Pancreas (tissue), 10 donors: Measurements from ENCODE around the gene MED29. TPM values are rescaled to one million over a fixed set of nuclear protein-coding genes. Genes with fewer than 3 reads are reported as not detected.
A peak's percentile ranks its signal among the peaks of the same experiment; 100 is the strongest.

Experiments used
- ATAC-seq, 4 donors: fragments of 200-7000 bp; cut with Tn5 transposase; one replicate each; pipeline versions ENCODE4 v1.8.0 to v1.9.1; 2020; ENCODE audit warnings: mild to moderate bottlenecking in 4 of 4, moderate library complexity in 4 of 4
- DNase-seq, 6 donors: peaks; one replicate each; pipeline ENCODE4 v3.0.0-alpha.2; 2020
- FAIRE-seq: peaks from 2 replicates; lab custom pipeline; 2012; peaks lifted over from hg19 to GRCh38; lab: Jason Lieb, UNC
- H3K27ac ChIP-seq, 4 donors: fragments of 200-600 bp; sonication (generic); 1 replicate in 3 of 4; 2 replicates in 1 of 4; pipeline versions ENCODE4 v1.5.0 to v1.8.0; 2020
- H3K27me3 ChIP-seq, 4 donors: fragments of 200-600 bp; one replicate each; pipeline ENCODE4 v1.8.0; 2021
- H3K36me3 ChIP-seq, 3 donors: fragments of 200-600 bp; sonication (generic) in 1 of 3; one replicate each; pipeline versions ENCODE4 v1.5.0 to v1.8.0; 2020 to 2021
- H3K4me1 ChIP-seq, 3 donors: fragments of 200-600 bp; one replicate each; pipeline ENCODE4 v1.8.0; 2021
- H3K4me3 ChIP-seq, 4 donors: fragments of 200-600 bp; sonication (generic) in 2 of 4; one replicate each; pipeline versions ENCODE4 v1.5.0 to v1.8.0; 2020 to 2021
- H3K9me3 ChIP-seq, 4 donors: fragments of 200-600 bp; one replicate each; pipeline ENCODE4 v1.8.0; 2021
- WGBS, 2 donors: extraction: QIAGEN DNeasy Blood & Tissue Kit; methylation state at CpG; one replicate each; pipeline ENCODE4 v1.1.7; 2013; 5-methylcytosine and 5-hydroxymethylcytosine counted together
- intact Hi-C, 3 donors: fragments of 100-400 bp; cut with DNase I; formaldehyde crosslinking; loops; one replicate each; pipeline versions ENCODE4 v1.11.1 to v1.14.2; 2022
- polyA plus RNA-seq, 2 donors: library from polyadenylated mRNA; stranded (reverse); fragments of 200-250 nt; gene quantifications; one replicate each; pipeline ENCODE4 v1.2.3, GENCODE V29; 2013
- total RNA-seq, 6 donors: library from RNA; stranded (reverse); fragmentation: NEBNext Ultra II Directional in 4 of 6; extraction: Animal tissue kit (Norgen Biotek cat#: 25700) in 4 of 6; gene quantifications; one replicate each; pipeline versions ENCODE4 v1.2.1 to v1.2.4, GENCODE V29; 2021 to 2023
- TF ChIP-seq, protein P1 (sequence below), 4 donors: fragments of 200-600 bp; sonication (generic) in 3 of 4; IDR thresholded peaks; one replicate each; pipeline versions ENCODE4 v1.5.0 to v1.8.0; 2021; ENCODE audit warnings: antibody characterized with exemption in 4 of 4
- donor health status: healthy with polysubstance abuse.
- donor health status: DM: no; HTN: no; CAD: no; lungs with moderate emphysema.
- donor health status: DM: no; HTN: no; CAD: no.
- donor health status: control.
- donor health status: control.
- donor health status: Bipolar disorder and iron deficiency.
- donor health status: DM: yes; HTN: yes; CAD: no.
- donor health status: DM: no; HTN: no; CAD: no.
- donor health status: DM: no; HTN: no; CAD: no.
- donor health status: DM: yes; HTN: yes; CAD: no.

MED29 gene
- total and polyA plus RNA-seq, 8 donors: 13.2 to 23.9 (median 17.5) TPM

DNA sequence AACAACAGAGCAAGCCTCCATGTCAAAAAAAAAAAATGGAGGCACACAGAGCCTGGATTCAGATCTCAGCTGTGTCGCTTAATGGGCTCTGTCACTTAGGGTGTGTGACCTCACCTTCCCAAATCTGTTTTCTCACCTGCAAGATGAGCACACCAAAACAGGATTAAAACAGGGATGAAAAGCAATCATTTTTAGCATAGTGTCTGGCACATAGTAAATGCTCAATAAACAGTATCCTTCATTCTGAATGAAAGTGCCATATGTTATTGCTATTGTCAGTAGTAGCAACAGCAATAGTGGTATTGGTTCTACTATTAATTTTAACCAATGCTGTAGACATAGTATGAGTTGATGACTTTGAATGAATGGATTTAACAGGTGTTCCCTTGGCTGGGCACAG lies 25.6 kb upstream of the MED29 start:
- Histone ChIP-seq H3K36me3 (peaks cover 0 to 18% (median 6%) of the 10 kb centered on the region in 3 donors), H3K4me1 (no peaks in the 10 kb centered on the region), H3K4me3 (no peak overlapping the region), H3K9me3 (no peaks in the 10 kb centered on the region), H3K27ac (no peak overlapping the region), H3K27me3 (no peaks in the 10 kb centered on the region)
- ATAC-seq (no peak), FAIRE-seq (no peak), DNase-seq (no peak)
- intact Hi-C loops: no loop called here
- TF ChIP-seq, protein P1, sequence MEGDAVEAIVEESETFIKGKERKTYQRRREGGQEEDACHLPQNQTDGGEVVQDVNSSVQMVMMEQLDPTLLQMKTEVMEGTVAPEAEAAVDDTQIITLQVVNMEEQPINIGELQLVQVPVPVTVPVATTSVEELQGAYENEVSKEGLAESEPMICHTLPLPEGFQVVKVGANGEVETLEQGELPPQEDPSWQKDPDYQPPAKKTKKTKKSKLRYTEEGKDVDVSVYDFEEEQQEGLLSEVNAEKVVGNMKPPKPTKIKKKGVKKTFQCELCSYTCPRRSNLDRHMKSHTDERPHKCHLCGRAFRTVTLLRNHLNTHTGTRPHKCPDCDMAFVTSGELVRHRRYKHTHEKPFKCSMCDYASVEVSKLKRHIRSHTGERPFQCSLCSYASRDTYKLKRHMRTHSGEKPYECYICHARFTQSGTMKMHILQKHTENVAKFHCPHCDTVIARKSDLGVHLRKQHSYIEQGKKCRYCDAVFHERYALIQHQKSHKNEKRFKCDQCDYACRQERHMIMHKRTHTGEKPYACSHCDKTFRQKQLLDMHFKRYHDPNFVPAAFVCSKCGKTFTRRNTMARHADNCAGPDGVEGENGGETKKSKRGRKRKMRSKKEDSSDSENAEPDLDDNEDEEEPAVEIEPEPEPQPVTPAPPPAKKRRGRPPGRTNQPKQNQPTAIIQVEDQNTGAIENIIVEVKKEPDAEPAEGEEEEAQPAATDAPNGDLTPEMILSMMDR (IDR thresholded peaks at IDR 0.05): no peak
- WGBS, 2 donors: 98 to 100% methylated on average over 1 of the region's 1 CpG

DNA sequence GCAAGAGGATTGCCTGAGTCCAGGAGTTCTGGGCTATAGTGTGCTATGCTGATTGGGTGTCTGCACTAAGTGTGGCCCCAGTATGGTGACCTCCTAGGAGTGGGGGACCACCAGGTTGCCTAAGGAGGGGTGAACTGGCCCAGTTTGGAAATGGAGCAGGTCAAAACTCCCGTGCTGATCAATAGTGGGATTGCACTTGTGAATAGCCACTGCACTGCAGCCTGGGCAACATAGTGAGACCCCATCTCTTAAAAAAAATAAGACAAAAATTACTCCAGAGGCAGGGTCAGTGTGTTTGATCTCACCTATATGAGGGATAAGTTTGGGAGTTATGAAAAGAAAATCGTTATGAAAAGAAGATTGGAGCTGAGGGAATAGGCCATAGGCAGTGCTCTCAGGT lies 22.0 kb upstream of the MED29 start:
- no peaks in the 10 kb centered on the region for H3K27me3 ChIP-seq
- H3K4me1 ChIP-seq: peaks cover 0 to 5% (median 0%) of the 10 kb centered on the region in 3 donors
- WGBS, 2 donors: 74% methylated on average over 2 of the region's 2 CpGs
- intact Hi-C loops: no loop called here
- FAIRE-seq (no peak), DNase-seq (no peak), ATAC-seq (no peak)
- H3K36me3 ChIP-seq: peaks cover 0 to 14% (median 6%) of the 10 kb centered on the region in 3 donors
- no peaks in the 10 kb centered on the region for H3K9me3 ChIP-seq
- H3K27ac ChIP-seq: no peak overlapping the region
- TF ChIP-seq, protein P1 (IDR thresholded peaks at IDR 0.05): no peak
- H3K4me3 ChIP-seq: no peak overlapping the region

DNA sequence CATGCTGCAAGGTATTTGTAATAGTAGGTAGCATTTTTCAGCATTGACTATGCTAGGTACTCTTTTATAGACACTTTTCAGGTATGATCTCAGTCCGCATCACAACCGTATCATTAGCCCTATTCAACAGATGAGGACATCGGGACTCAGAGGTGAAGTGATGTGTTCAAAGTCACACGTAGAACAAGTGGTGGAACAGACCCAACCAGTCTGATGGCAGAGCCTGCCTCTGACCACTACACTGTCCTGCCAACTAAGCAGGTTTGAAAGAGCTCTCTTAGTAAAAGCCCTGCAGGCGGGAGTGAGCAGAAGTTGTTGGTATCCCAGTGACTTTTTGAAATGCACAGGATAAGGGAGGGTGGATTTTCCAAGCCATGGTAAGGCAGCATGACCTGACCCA lies 20.4 kb upstream of the MED29 start:
- no peak overlapping the region for H3K4me3 ChIP-seq
- peaks cover under 1 to 16% (median 6%) of the 10 kb centered on the region in 3 donors for H3K36me3 ChIP-seq
- FAIRE-seq (no peak), DNase-seq (no peak), ATAC-seq (no peak)
- 89 to 92% methylated on average over 5 of the region's 5 CpGs for WGBS, 2 donors
- intact Hi-C loops: no loop called here
- TF ChIP-seq, protein P1 (IDR thresholded peaks at IDR 0.05): no peak
- peaks cover 0 to 5% (median 0%) of the 10 kb centered on the region in 3 donors for H3K4me1 ChIP-seq
- H3K27me3 ChIP-seq: no peaks in the 10 kb centered on the region
- no peaks in the 10 kb centered on the region for H3K9me3 ChIP-seq
- H3K27ac ChIP-seq: no peak overlapping the region

DNA sequence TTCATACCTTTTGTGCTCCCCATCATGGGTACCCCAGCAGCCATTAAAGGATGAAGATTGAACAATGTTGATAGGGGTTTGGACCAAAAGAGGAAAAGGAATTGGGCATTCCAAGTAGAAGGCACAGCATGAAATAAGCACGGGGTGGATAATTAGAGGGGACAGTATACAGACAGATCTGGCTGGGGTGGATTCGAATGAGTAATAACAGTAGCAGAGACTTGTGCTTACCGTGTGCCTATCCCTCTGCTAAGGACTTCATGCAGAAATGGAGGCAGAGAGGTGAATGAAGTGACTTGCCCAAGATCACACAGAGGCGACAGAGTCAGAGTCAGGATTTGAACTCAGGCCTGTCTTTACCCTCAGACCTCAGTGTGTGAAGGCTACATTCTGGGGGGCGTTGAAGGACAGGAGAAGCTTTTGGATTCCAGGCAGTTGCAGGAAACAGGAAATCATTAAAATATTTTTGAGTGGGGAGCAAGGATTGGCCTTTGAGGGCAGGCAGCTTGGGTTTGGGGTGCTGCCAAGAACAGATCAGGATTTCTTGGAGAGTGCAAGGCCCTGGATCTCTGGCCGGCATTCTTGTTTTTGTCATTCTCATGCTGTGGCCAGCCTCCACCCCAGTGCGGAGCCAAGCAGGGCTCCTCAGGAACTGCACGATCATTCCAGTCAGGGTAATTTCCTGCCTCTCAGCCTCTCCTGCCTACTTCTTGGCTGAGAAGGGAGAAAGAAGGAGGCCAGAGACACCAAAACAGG lies 19.0 kb upstream of the MED29 start:
- DNase-seq (peak in 3 of 6 donors; percentile 50 to 57 (median 54)), FAIRE-seq (no peak), ATAC-seq (peak; percentile 60 to 80 (median 75))
- TF ChIP-seq, protein P1 (IDR thresholded peaks at IDR 0.05): no peak
- H3K4me3 ChIP-seq: no peak overlapping the region
- no peaks in the 10 kb centered on the region for H3K27me3 ChIP-seq
- H3K27ac ChIP-seq: peak overlapping the region; percentile 39 to 77 (median 53)
- WGBS, 2 donors: 69 to 70% methylated on average over 8 of the region's 8 CpGs
- no peaks in the 10 kb centered on the region for H3K9me3 ChIP-seq
- H3K4me1 ChIP-seq: peaks cover 0 to 5% (median 0%) of the 10 kb centered on the region in 3 donors
- intact Hi-C loops: no loop called here
- peaks cover 7 to 31% (median 7%) of the 10 kb centered on the region in 3 donors for H3K36me3 ChIP-seq

DNA sequence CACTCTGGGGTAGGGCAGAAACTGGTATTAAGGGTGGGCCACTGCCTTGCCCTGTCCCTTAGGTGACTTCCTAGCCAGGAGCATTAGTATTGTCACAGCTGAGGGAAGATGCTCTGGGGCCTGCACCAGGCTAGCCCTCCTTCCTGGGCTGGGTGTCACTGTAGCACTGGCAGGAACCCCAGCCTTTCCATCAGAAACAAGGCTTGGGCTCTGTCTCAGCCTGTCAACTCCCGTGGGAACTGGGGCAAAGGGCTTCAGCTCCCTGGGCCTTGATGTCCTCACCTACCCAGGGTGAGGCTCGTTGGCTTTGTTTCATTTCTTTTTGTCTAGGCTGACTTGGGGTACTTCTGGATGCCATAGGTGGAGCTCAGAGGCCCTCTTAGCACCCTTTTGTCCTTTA lies 18.2 kb upstream of the MED29 start:
- Histone ChIP-seq H3K9me3 (no peaks in the 10 kb centered on the region), H3K27ac (peak overlapping the region; percentile 39 to 77 (median 53)), H3K27me3 (no peaks in the 10 kb centered on the region), H3K4me1 (peaks cover 0 to 5% (median 0%) of the 10 kb centered on the region in 3 donors), H3K4me3 (no peak overlapping the region), H3K36me3 (peaks cover 8 to 38% (median 14%) of the 10 kb centered on the region in 3 donors)
- ATAC-seq (peak in 2 of 4 donors; percentile 8 to 9), DNase-seq (no peak), FAIRE-seq (no peak)
- intact Hi-C loops: no loop called here
- 69 to 77% methylated on average over 2 of the region's 2 CpGs for WGBS, 2 donors
- TF ChIP-seq, protein P1 (IDR thresholded peaks at IDR 0.05): no peak
